GM23338 (cell line): ENCODE data around the gene DPF1. TPM values are rescaled to one million over a fixed set of nuclear protein-coding genes. Genes with fewer than 3 reads are reported as not detected.

Source experiments
- ATAC-seq: fragments of 200-7000 bp; cut with Tn5 transposase; 3 replicates; pipeline ENCODE4 v1.9.1; 2020
- DNase-seq: peaks from one replicate; pipeline ENCODE4 v3.0.0-alpha.2; 2015; ENCODE audit warnings: low spot score
- H2AFZ ChIP-seq: fragments of 200-600 bp; sonication (generic); 2 replicates; pipeline ENCODE4 v1.8.0; 2016; ENCODE audit warnings: antibody characterized with exemption, mild to moderate bottlenecking, moderate library complexity
- H3F3A ChIP-seq: fragments of 200-600 bp; sonication (generic); replicated peaks from 2 replicates; pipeline ENCODE4 v1.8.0; 2017; ENCODE audit warnings: antibody characterized with exemption, mixed run types, low read depth
- H3K27ac ChIP-seq: fragments of 200-600 bp; sonication (generic); 2 replicates; pipeline ENCODE4 v1.6.1; 2016; ENCODE audit warnings: low read depth
- H3K27me3 ChIP-seq: fragments of 200-600 bp; sonication (generic); 2 replicates; pipeline ENCODE4 v1.8.0; 2016; ENCODE audit warnings: mild to moderate bottlenecking, mixed run types, moderate library complexity; ENCODE audit not compliant: insufficient read depth
- H3K36me3 ChIP-seq: fragments of 200-600 bp; sonication (generic); 2 replicates; pipeline ENCODE4 v1.8.0; 2016; ENCODE audit warnings: mild to moderate bottlenecking; ENCODE audit not compliant: insufficient read depth
- H3K4me1 ChIP-seq: fragments of 200-600 bp; sonication (generic); 2 replicates; pipeline ENCODE4 v1.8.0; 2016; ENCODE audit warnings: mild to moderate bottlenecking, moderate library complexity; ENCODE audit not compliant: insufficient read depth
- H3K4me2 ChIP-seq: fragments of 200-600 bp; sonication (generic); 2 replicates; pipeline ENCODE4 v1.7.1; 2017; ENCODE audit warnings: mixed run types
- H3K4me3 ChIP-seq: fragments of 200-600 bp; sonication (generic); 2 replicates; pipeline ENCODE4 v1.6.1; 2016; ENCODE audit warnings: mixed run types
- H3K79me2 ChIP-seq: fragments of 200-600 bp; sonication (generic); replicated peaks from 2 replicates; pipeline ENCODE4 v1.8.0; 2017; ENCODE audit warnings: mild to moderate bottlenecking; ENCODE audit not compliant: insufficient read depth
- H3K9me2 ChIP-seq: fragments of 200-600 bp; sonication (generic); 2 replicates; pipeline ENCODE4 v1.8.0; 2017; ENCODE audit not compliant: insufficient read depth
- H4K20me1 ChIP-seq: fragments of 200-600 bp; sonication (generic); replicated peaks from 2 replicates; pipeline ENCODE4 v1.8.0; 2017; ENCODE audit warnings: mild to moderate bottlenecking; ENCODE audit not compliant: insufficient read depth
- H3K27ac Mint-ChIP-seq: 2 replicates; pipeline ENCODE4 v1.8.0; 2020; ENCODE audit warnings: inconsistent platforms, mild to moderate bottlenecking, moderate library complexity, mixed read lengths
- H3K27me3 Mint-ChIP-seq: 3 replicates; pipeline ENCODE4 v1.8.0; 2022; ENCODE audit warnings: low read depth, mild to moderate bottlenecking, moderate library complexity, mixed read lengths, inconsistent platforms; ENCODE audit not compliant: insufficient read depth, poor library complexity
- H3K36me3 Mint-ChIP-seq: 3 replicates; pipeline ENCODE4 v1.8.0; 2021; ENCODE audit warnings: low read depth, mild to moderate bottlenecking, inconsistent platforms, moderate library complexity, mixed read lengths
- H3K4me1 Mint-ChIP-seq: 3 replicates; pipeline ENCODE4 v1.8.0; 2020; ENCODE audit warnings: mild to moderate bottlenecking, inconsistent platforms, mixed read lengths
- H3K4me3 Mint-ChIP-seq: 3 replicates; pipeline ENCODE4 v1.8.0; 2021; ENCODE audit warnings: moderate library complexity, mild to moderate bottlenecking, inconsistent platforms, mixed read lengths
- H3K9me3 Mint-ChIP-seq: 3 replicates; pipeline ENCODE4 v1.8.0; 2020; ENCODE audit warnings: moderate library complexity, mild to moderate bottlenecking, inconsistent platforms, mixed read lengths
- CREB1 ChIP-seq: fragments of 250-450 bp; sonication (Bioruptor Pico); IDR thresholded peaks from 2 replicates; pipeline ENCODE4 v1.5.0; 2020; ENCODE audit warnings: low read depth, mild to moderate bottlenecking, moderate library complexity
- EZH2 ChIP-seq: fragments of 200-600 bp; sonication (generic); IDR thresholded peaks from one replicate; pipeline ENCODE4 v1.8.0; 2017; ENCODE audit warnings: antibody characterized with exemption, mild to moderate bottlenecking, low read depth; ENCODE audit not compliant: unreplicated experiment
- EZH2phosphoT487 ChIP-seq: fragments of 200-600 bp; sonication (generic); IDR thresholded peaks from one replicate; pipeline ENCODE4 v1.8.1; 2018; ENCODE audit warnings: antibody characterized with exemption; ENCODE audit not compliant: unreplicated experiment
- JUNB ChIP-seq: IDR thresholded peaks from one replicate; pipeline ENCODE4 v1.6.1; 2016; ENCODE audit warnings: antibody characterized with exemption; ENCODE audit not compliant: unreplicated experiment
- NANOG ChIP-seq: IDR thresholded peaks from 2 replicates; pipeline ENCODE4 v1.6.1; 2016; ENCODE audit warnings: antibody characterized with exemption, borderline replicate concordance
- POLR2AphosphoS5 ChIP-seq: IDR thresholded peaks from 2 replicates; pipeline ENCODE4 v1.6.1; 2016; ENCODE audit warnings: antibody characterized with exemption, low read depth
- STAT1 ChIP-seq: IDR thresholded peaks from one replicate; pipeline ENCODE4 v1.6.1; 2016; ENCODE audit warnings: antibody characterized with exemption; ENCODE audit not compliant: unreplicated experiment
- ZNF114 ChIP-seq: fragments of 250-450 bp; sonication (Bioruptor Pico); IDR thresholded peaks from 2 replicates; pipeline ENCODE4 v1.5.0; 2020; ENCODE audit warnings: mild to moderate bottlenecking, moderate library complexity
- ZNF331 ChIP-seq: fragments of 250-450 bp; sonication (Bioruptor Pico); IDR thresholded peaks from 2 replicates; pipeline ENCODE4 v1.5.0; 2020; ENCODE audit warnings: low read depth, mild to moderate bottlenecking, moderate library complexity
- polyA plus RNA-seq: library from polyadenylated mRNA; unstranded; fragments of >200 nt; fragmentation: Nextera tagmentation; extraction: Ambion mirVana; gene quantifications from 2 replicates; pipeline ENCODE4 v1.2.1, GENCODE V29; 2016
- total RNA-seq: library from RNA; depleted of rRNA; stranded (reverse); fragments of >200 nt; shearing (Covaris generic); gene quantifications from 2 replicates; pipeline ENCODE4 v1.2.3, GENCODE V29; 2014
- TF ChIP-seq, protein P1 (sequence below), 2 experiments: fragments of 200-600 bp in 1 of 2; sonication (generic) in 1 of 2; conservative IDR thresholded peaks; 2 replicates each; pipeline versions ENCODE4 v1.5.1 to v1.6.1; 2016 to 2017; ENCODE audit warnings: antibody characterized with exemption in 2 of 2, low read depth in 2 of 2, mild to moderate bottlenecking in 2 of 2, moderate library complexity in 1 of 2
- TF ChIP-seq, protein P2 (sequence below): IDR thresholded peaks from one replicate; pipeline ENCODE4 v1.6.1; 2018; ENCODE audit warnings: antibody characterized with exemption; ENCODE audit not compliant: unreplicated experiment
- TF ChIP-seq, protein P3 (sequence below): fragments of 250-450 bp; sonication (Bioruptor Pico); IDR thresholded peaks from 2 replicates; pipeline ENCODE4 v1.5.0; 2020; ENCODE audit warnings: mild to moderate bottlenecking, moderate library complexity
- TF ChIP-seq, protein P4 (sequence below): IDR thresholded peaks from 2 replicates; pipeline ENCODE4 v1.6.1; 2016; ENCODE audit warnings: antibody characterized with exemption

DPF1 gene
- total and polyA plus RNA-seq, 2 experiments from 2014 or later: 8.3 to 11.7 TPM

DNA sequence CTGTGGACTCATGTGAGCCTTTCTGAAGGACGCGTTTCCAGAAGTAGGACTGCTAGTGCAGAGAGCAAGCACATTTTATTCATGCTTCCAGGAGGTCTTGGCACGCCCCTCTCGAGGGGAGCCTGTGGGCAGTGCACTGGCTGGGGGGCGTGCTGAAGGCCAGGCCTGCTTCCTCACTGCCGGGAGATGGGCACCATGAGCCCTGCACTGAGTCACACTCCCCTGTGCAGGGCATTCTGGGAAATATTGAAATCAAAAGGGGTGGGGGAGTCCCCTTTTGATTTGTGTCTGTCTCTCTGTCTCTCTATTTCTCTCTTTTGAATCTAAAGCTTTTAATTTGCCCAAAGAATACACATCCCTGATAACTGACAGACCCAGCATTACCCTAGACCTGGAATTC is 34.0 kb downstream of the DPF1 start:
- H3K27me3 Mint-ChIP-seq: peaks cover 3% of the 10 kb centered on the region
- no peak for ATAC-seq
- no peaks in the 10 kb centered on the region; the same call in 2 of the 3 replicates for H3K9me3 Mint-ChIP-seq
- no peak overlapping the region for H3K27ac Mint-ChIP-seq
- no peaks in the 10 kb centered on the region for H3K27me3 ChIP-seq
- no peak overlapping the region for H3K4me3 ChIP-seq
- H3K27ac ChIP-seq: peak overlapping the region; percentile 72; the same call in 1 of the 2 replicates
- H3K4me1 ChIP-seq: no peaks in the 10 kb centered on the region
- peaks cover 2% of the 10 kb centered on the region; the same call in 1 of the 3 replicates for H3K4me1 Mint-ChIP-seq
- no peak for DNase-seq
- TF ChIP-seq, protein P1, sequence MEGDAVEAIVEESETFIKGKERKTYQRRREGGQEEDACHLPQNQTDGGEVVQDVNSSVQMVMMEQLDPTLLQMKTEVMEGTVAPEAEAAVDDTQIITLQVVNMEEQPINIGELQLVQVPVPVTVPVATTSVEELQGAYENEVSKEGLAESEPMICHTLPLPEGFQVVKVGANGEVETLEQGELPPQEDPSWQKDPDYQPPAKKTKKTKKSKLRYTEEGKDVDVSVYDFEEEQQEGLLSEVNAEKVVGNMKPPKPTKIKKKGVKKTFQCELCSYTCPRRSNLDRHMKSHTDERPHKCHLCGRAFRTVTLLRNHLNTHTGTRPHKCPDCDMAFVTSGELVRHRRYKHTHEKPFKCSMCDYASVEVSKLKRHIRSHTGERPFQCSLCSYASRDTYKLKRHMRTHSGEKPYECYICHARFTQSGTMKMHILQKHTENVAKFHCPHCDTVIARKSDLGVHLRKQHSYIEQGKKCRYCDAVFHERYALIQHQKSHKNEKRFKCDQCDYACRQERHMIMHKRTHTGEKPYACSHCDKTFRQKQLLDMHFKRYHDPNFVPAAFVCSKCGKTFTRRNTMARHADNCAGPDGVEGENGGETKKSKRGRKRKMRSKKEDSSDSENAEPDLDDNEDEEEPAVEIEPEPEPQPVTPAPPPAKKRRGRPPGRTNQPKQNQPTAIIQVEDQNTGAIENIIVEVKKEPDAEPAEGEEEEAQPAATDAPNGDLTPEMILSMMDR (conservative IDR thresholded peaks at IDR 0.05; ENCODE audit: low read depth in 2 of 2): no peak
- TF ChIP-seq, protein P2, sequence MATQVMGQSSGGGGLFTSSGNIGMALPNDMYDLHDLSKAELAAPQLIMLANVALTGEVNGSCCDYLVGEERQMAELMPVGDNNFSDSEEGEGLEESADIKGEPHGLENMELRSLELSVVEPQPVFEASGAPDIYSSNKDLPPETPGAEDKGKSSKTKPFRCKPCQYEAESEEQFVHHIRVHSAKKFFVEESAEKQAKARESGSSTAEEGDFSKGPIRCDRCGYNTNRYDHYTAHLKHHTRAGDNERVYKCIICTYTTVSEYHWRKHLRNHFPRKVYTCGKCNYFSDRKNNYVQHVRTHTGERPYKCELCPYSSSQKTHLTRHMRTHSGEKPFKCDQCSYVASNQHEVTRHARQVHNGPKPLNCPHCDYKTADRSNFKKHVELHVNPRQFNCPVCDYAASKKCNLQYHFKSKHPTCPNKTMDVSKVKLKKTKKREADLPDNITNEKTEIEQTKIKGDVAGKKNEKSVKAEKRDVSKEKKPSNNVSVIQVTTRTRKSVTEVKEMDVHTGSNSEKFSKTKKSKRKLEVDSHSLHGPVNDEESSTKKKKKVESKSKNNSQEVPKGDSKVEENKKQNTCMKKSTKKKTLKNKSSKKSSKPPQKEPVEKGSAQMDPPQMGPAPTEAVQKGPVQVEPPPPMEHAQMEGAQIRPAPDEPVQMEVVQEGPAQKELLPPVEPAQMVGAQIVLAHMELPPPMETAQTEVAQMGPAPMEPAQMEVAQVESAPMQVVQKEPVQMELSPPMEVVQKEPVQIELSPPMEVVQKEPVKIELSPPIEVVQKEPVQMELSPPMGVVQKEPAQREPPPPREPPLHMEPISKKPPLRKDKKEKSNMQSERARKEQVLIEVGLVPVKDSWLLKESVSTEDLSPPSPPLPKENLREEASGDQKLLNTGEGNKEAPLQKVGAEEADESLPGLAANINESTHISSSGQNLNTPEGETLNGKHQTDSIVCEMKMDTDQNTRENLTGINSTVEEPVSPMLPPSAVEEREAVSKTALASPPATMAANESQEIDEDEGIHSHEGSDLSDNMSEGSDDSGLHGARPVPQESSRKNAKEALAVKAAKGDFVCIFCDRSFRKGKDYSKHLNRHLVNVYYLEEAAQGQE: no peak
- no peak for TF ChIP-seq CREB1 (CRISPR knock-in tag)
- no peak for TF ChIP-seq POLR2AphosphoS5
- TF ChIP-seq, protein P3, sequence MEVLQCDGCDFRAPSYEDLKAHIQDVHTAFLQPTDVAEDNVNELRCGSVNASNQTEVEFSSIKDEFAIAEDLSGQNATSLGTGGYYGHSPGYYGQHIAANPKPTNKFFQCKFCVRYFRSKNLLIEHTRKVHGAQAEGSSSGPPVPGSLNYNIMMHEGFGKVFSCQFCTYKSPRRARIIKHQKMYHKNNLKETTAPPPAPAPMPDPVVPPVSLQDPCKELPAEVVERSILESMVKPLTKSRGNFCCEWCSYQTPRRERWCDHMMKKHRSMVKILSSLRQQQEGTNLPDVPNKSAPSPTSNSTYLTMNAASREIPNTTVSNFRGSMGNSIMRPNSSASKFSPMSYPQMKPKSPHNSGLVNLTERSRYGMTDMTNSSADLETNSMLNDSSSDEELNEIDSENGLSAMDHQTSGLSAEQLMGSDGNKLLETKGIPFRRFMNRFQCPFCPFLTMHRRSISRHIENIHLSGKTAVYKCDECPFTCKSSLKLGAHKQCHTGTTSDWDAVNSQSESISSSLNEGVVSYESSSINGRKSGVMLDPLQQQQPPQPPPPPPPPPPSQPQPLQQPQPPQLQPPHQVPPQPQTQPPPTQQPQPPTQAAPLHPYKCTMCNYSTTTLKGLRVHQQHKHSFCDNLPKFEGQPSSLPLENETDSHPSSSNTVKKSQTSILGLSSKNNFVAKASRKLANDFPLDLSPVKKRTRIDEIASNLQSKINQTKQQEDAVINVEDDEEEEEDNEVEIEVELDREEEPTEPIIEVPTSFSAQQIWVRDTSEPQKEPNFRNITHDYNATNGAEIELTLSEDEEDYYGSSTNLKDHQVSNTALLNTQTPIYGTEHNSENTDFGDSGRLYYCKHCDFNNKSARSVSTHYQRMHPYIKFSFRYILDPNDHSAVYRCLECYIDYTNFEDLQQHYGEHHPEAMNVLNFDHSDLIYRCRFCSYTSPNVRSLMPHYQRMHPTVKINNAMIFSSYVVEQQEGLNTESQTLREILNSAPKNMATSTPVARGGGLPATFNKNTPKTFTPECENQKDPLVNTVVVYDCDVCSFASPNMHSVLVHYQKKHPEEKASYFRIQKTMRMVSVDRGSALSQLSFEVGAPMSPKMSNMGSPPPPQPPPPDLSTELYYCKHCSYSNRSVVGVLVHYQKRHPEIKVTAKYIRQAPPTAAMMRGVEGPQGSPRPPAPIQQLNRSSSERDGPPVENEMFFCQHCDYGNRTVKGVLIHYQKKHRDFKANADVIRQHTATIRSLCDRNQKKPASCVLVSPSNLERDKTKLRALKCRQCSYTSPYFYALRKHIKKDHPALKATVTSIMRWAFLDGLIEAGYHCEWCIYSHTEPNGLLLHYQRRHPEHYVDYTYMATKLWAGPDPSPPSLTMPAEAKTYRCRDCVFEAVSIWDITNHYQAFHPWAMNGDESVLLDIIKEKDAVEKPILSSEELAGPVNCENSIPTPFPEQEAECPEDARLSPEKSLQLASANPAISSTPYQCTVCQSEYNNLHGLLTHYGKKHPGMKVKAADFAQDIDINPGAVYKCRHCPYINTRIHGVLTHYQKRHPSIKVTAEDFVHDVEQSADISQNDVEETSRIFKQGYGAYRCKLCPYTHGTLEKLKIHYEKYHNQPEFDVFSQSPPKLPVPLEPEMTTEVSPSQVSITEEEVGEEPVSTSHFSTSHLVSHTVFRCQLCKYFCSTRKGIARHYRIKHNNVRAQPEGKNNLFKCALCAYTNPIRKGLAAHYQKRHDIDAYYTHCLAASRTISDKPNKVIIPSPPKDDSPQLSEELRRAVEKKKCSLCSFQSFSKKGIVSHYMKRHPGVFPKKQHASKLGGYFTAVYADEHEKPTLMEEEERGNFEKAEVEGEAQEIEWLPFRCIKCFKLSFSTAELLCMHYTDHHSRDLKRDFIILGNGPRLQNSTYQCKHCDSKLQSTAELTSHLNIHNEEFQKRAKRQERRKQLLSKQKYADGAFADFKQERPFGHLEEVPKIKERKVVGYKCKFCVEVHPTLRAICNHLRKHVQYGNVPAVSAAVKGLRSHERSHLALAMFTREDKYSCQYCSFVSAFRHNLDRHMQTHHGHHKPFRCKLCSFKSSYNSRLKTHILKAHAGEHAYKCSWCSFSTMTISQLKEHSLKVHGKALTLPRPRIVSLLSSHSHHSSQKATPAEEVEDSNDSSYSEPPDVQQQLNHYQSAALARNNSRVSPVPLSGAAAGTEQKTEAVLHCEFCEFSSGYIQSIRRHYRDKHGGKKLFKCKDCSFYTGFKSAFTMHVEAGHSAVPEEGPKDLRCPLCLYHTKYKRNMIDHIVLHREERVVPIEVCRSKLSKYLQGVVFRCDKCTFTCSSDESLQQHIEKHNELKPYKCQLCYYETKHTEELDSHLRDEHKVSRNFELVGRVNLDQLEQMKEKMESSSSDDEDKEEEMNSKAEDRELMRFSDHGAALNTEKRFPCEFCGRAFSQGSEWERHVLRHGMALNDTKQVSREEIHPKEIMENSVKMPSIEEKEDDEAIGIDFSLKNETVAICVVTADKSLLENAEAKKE (CRISPR knock-in tag): no peak
- no peak for TF ChIP-seq JUNB
- TF ChIP-seq EZH2: no peak
- no peak for TF ChIP-seq NANOG
- TF ChIP-seq STAT1: no peak
- no peak for TF ChIP-seq ZNF331 (CRISPR knock-in tag)
- no peak for TF ChIP-seq EZH2phosphoT487
- TF ChIP-seq, protein P4, sequence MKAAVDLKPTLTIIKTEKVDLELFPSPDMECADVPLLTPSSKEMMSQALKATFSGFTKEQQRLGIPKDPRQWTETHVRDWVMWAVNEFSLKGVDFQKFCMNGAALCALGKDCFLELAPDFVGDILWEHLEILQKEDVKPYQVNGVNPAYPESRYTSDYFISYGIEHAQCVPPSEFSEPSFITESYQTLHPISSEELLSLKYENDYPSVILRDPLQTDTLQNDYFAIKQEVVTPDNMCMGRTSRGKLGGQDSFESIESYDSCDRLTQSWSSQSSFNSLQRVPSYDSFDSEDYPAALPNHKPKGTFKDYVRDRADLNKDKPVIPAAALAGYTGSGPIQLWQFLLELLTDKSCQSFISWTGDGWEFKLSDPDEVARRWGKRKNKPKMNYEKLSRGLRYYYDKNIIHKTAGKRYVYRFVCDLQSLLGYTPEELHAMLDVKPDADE: no peak
- no peak for TF ChIP-seq ZNF114 (CRISPR knock-in tag)
- H2AFZ ChIP-seq: no peak overlapping the region
- H3K36me3 Mint-ChIP-seq: peaks cover 10% of the 10 kb centered on the region; the same call in 2 of the 3 replicates
- H3K9me2 ChIP-seq: no peaks in the 10 kb centered on the region
- no peak overlapping the region for H3K4me2 ChIP-seq
- H3K4me3 Mint-ChIP-seq: no peak overlapping the region
- no peaks in the 10 kb centered on the region for H3K79me2 ChIP-seq
- no peaks in the 10 kb centered on the region for H3F3A ChIP-seq
- H4K20me1 ChIP-seq: peaks cover 8% of the 10 kb centered on the region; the same call in 1 of the 2 replicates
- no peaks in the 10 kb centered on the region for H3K36me3 ChIP-seq
